GM23338 (cell line): ENCODE measurements around the gene RSPH3.

Source experiments
- CTCF ChIP-seq, 2 experiments: fragments of 200-600 bp in 1 of 2; sonication (generic) in 1 of 2; conservative IDR thresholded peaks; 2 replicates each; pipeline versions ENCODE4 v1.5.1 to v1.6.1; 2016 to 2017; ENCODE audit warnings: antibody characterized with exemption in 2 of 2, low read depth in 2 of 2, mild to moderate bottlenecking in 2 of 2, moderate library complexity in 1 of 2
- EZH2 ChIP-seq: fragments of 200-600 bp; sonication (generic); IDR thresholded peaks from one replicate; pipeline ENCODE4 v1.8.0; 2017; ENCODE audit warnings: antibody characterized with exemption, mild to moderate bottlenecking, low read depth; ENCODE audit not compliant: unreplicated experiment
- EZH2phosphoT487 ChIP-seq: fragments of 200-600 bp; sonication (generic); IDR thresholded peaks from one replicate; pipeline ENCODE4 v1.8.1; 2018; ENCODE audit warnings: antibody characterized with exemption; ENCODE audit not compliant: unreplicated experiment
- NANOG ChIP-seq: IDR thresholded peaks from 2 replicates; pipeline ENCODE4 v1.6.1; 2016; ENCODE audit warnings: antibody characterized with exemption, borderline replicate concordance
- POLR2AphosphoS5 ChIP-seq: IDR thresholded peaks from 2 replicates; pipeline ENCODE4 v1.6.1; 2016; ENCODE audit warnings: antibody characterized with exemption, low read depth
- TF ChIP-seq, protein P1 (sequence below): IDR thresholded peaks from one replicate; pipeline ENCODE4 v1.6.1; 2018; ENCODE audit warnings: antibody characterized with exemption; ENCODE audit not compliant: unreplicated experiment

- TF ChIP-seq CTCF (conservative IDR thresholded peaks at IDR 0.05; ENCODE audit: low read depth in 2 of 2) (no peak), EZH2phosphoT487 (no peak), EZH2 (no peak), NANOG (no peak), POLR2AphosphoS5 (no peak)
- TF ChIP-seq, protein P1, sequence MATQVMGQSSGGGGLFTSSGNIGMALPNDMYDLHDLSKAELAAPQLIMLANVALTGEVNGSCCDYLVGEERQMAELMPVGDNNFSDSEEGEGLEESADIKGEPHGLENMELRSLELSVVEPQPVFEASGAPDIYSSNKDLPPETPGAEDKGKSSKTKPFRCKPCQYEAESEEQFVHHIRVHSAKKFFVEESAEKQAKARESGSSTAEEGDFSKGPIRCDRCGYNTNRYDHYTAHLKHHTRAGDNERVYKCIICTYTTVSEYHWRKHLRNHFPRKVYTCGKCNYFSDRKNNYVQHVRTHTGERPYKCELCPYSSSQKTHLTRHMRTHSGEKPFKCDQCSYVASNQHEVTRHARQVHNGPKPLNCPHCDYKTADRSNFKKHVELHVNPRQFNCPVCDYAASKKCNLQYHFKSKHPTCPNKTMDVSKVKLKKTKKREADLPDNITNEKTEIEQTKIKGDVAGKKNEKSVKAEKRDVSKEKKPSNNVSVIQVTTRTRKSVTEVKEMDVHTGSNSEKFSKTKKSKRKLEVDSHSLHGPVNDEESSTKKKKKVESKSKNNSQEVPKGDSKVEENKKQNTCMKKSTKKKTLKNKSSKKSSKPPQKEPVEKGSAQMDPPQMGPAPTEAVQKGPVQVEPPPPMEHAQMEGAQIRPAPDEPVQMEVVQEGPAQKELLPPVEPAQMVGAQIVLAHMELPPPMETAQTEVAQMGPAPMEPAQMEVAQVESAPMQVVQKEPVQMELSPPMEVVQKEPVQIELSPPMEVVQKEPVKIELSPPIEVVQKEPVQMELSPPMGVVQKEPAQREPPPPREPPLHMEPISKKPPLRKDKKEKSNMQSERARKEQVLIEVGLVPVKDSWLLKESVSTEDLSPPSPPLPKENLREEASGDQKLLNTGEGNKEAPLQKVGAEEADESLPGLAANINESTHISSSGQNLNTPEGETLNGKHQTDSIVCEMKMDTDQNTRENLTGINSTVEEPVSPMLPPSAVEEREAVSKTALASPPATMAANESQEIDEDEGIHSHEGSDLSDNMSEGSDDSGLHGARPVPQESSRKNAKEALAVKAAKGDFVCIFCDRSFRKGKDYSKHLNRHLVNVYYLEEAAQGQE: no peak
Observed at GRCh38 chr6:158996856-158997255, 3.1 kb downstream of the RSPH3 start.
